Measurements from ENCODE around the gene RNF187. TPM values are rescaled to one million over a fixed set of nuclear protein-coding genes. Genes with fewer than 3 reads are reported as not detected.

Gene RNF187
- total RNA-seq (89.5 and 123 TPM in 2 replicates), polyA plus RNA-seq (46.1 and 62.4 TPM in 2 replicates), polyA minus RNA-seq (ENCODE audit: low replicate concordance) (113 and 132 TPM in 2 replicates)
- 103 and 131 TPM in 2 replicates for polyA plus RNA-seq (2012)

GRCh38 chr1:228487336-228488124, at the start of gene RNF187:
Gene RNF187, plus strand, starts transcription at chr1:228487382.
- Histone ChIP-seq H4K20me1 (ENCODE audit: control insufficient read depth, extremely low read depth, insufficient read depth, low read length) (no peaks in the 10 kb centered on the region), H3K4me3 (replicated peaks in 1 of 4; ENCODE audit: control extremely low read depth in 1 of 4, insufficient read depth in 1 of 4, low read depth in 3 of 4, low read length in 4 of 4) (peak within 1 kb of the TSS; percentile 60 to 94 (median 74)), H2AFZ (ENCODE audit: low read length) (peak within 1 kb of the TSS; percentile 99), H3K9me3 (ENCODE audit: control insufficient read depth, insufficient read depth, low read depth, low read length) (no peaks in the 10 kb centered on the region), H3K4me1 (ENCODE audit: control insufficient read depth, extremely low read depth, insufficient read depth, low read length) (peaks cover 2% of the 10 kb centered on the region), H3K4me2 (ENCODE audit: extremely low read depth, insufficient read depth, low read length) (peak within 1 kb of the TSS; percentile 87), H3K9ac (ENCODE audit: insufficient read depth, low read length) (peak within 1 kb of the TSS; percentile 98), H3K79me2 (ENCODE audit: control insufficient read depth, insufficient read depth, low read length) (peaks cover 9% of the 10 kb centered on the region), H3K27ac (ENCODE audit: insufficient read depth, low read length) (peak within 1 kb of the TSS; percentile 99), H3K27me3 (ENCODE audit: control insufficient read depth, insufficient read depth, low read length) (no peaks in the 10 kb centered on the region), H3K36me3 (ENCODE audit: control insufficient read depth, insufficient read depth, low read length) (peaks cover 8% of the 10 kb centered on the region)
- TF ChIP-seq CTCF (conservative IDR thresholded peaks at IDR 0.05 in 1 of 2, IDR thresholded peaks at IDR 0.05 in 1 of 2; ENCODE audit: low read depth in 1 of 2, low read length in 2 of 2) (no peak), EZH2 (IDR thresholded peaks at IDR 0.05; ENCODE audit: low read length, missing control alignments) (no peak)
- no peak for DNase-seq (ENCODE audit: low read depth in 2 of 2)

- no peak overlapping the region for H3K27ac ChIP-seq (ENCODE audit: insufficient read depth, low read length)
- TF ChIP-seq EZH2 (IDR thresholded peaks at IDR 0.05; ENCODE audit: low read length, missing control alignments) (no peak), CTCF (conservative IDR thresholded peaks at IDR 0.05 in 1 of 2, IDR thresholded peaks at IDR 0.05 in 1 of 2; ENCODE audit: low read depth in 1 of 2, low read length in 2 of 2) (no peak)
- no peak overlapping the region for H3K4me3 ChIP-seq (replicated peaks in 1 of 4; ENCODE audit: control extremely low read depth in 1 of 4, insufficient read depth in 1 of 4, low read depth in 3 of 4, low read length in 4 of 4)
- H4K20me1 ChIP-seq (ENCODE audit: control insufficient read depth, extremely low read depth, insufficient read depth, low read length), result no peaks in the 10 kb centered on the region
- no peaks in the 10 kb centered on the region for H3K79me2 ChIP-seq (ENCODE audit: control insufficient read depth, insufficient read depth, low read length)
- no peak overlapping the region for H3K4me2 ChIP-seq (ENCODE audit: extremely low read depth, insufficient read depth, low read length)
- no peaks in the 10 kb centered on the region for H3K9me3 ChIP-seq (ENCODE audit: control insufficient read depth, insufficient read depth, low read depth, low read length)
- no peaks in the 10 kb centered on the region for H3K36me3 ChIP-seq (ENCODE audit: control insufficient read depth, insufficient read depth, low read length)
- no peak for DNase-seq (ENCODE audit: low read depth in 2 of 2)
- H3K27me3 ChIP-seq (ENCODE audit: control insufficient read depth, insufficient read depth, low read length), result peaks cover 9% of the 10 kb centered on the region
- H3K9ac ChIP-seq (ENCODE audit: insufficient read depth, low read length), result no peak overlapping the region
- H2AFZ ChIP-seq (ENCODE audit: low read length), result no peak overlapping the region
- no peaks in the 10 kb centered on the region for H3K4me1 ChIP-seq (ENCODE audit: control insufficient read depth, extremely low read depth, insufficient read depth, low read length)
Measured at GRCh38 chr1:228437424-228437962, 49.7 kb upstream of the RNF187 start.

GRCh38 chr1:228438266-228438665, 48.9 kb upstream of the RNF187 start:
- H3K27me3 ChIP-seq (ENCODE audit: control insufficient read depth, insufficient read depth, low read length), result peaks cover 11% of the 10 kb centered on the region
- no peak overlapping the region for H3K9ac ChIP-seq (ENCODE audit: insufficient read depth, low read length)
- no peaks in the 10 kb centered on the region for H4K20me1 ChIP-seq (ENCODE audit: control insufficient read depth, extremely low read depth, insufficient read depth, low read length)
- DNase-seq (ENCODE audit: low read depth in 2 of 2), result no peak
- H3K4me3 ChIP-seq (replicated peaks in 1 of 4; ENCODE audit: control extremely low read depth in 1 of 4, insufficient read depth in 1 of 4, low read depth in 3 of 4, low read length in 4 of 4), result no peak overlapping the region
- no peaks in the 10 kb centered on the region for H3K36me3 ChIP-seq (ENCODE audit: control insufficient read depth, insufficient read depth, low read length)
- no peak overlapping the region for H2AFZ ChIP-seq (ENCODE audit: low read length)
- no peaks in the 10 kb centered on the region for H3K79me2 ChIP-seq (ENCODE audit: control insufficient read depth, insufficient read depth, low read length)
- TF ChIP-seq EZH2 (IDR thresholded peaks at IDR 0.05; ENCODE audit: low read length, missing control alignments) (no peak), CTCF (conservative IDR thresholded peaks at IDR 0.05 in 1 of 2, IDR thresholded peaks at IDR 0.05 in 1 of 2; ENCODE audit: low read depth in 1 of 2, low read length in 2 of 2) (no peak)
- H3K4me1 ChIP-seq (ENCODE audit: control insufficient read depth, extremely low read depth, insufficient read depth, low read length), result no peaks in the 10 kb centered on the region
- H3K4me2 ChIP-seq (ENCODE audit: extremely low read depth, insufficient read depth, low read length), result no peak overlapping the region
- H3K9me3 ChIP-seq (ENCODE audit: control insufficient read depth, insufficient read depth, low read depth, low read length), result no peaks in the 10 kb centered on the region
- H3K27ac ChIP-seq (ENCODE audit: insufficient read depth, low read length), result no peak overlapping the region

Data from fibroblast of lung (primary cell).